ENCODE results near the gene MEGF8. TPM values are rescaled to one million over a fixed set of nuclear protein-coding genes. Genes with fewer than 3 reads are reported as not detected.
A peak's percentile ranks its signal among the peaks of the same experiment; 100 is the strongest.

Gene MEGF8
- total and polyA plus RNA-seq, 4 donors = 1.2 to 13.7 (median 9.4) TPM

GRCh38 chr19:42401365-42402303 is 76.2 kb downstream of the MEGF8 start:
- Histone ChIP-seq H3K9ac (ENCODE audit: low read depth in 1 of 2, low read length in 2 of 2) (no peak overlapping the region), H3K4me1 (ENCODE audit: control insufficient read depth in 4 of 4, insufficient read depth in 4 of 4, low read length in 3 of 4) (peaks cover 0 to 18% (median 6%) of the 10 kb centered on the region in 4 donors), H3K4me3 (ENCODE audit: low read depth in 1 of 3, low read length in 3 of 3) (peak overlapping the region in 1 of 3 donors; percentile 58), H3K36me3 (ENCODE audit: control insufficient read depth in 4 of 4, insufficient read depth in 3 of 4, low read depth in 1 of 4, low read length in 3 of 4) (no peaks in the 10 kb centered on the region), H3K9me3 (ENCODE audit: control insufficient read depth in 4 of 4, low read length in 3 of 4) (no peaks in the 10 kb centered on the region), H3K27ac (ENCODE audit: low read depth in 1 of 2, low read length in 2 of 2) (peak overlapping the region in 1 of 2 donors; percentile 5), H3K27me3 (ENCODE audit: control insufficient read depth in 4 of 4, insufficient read depth in 4 of 4, low read length in 3 of 4) (no peaks in the 10 kb centered on the region)
- TF ChIP-seq, protein P1, sequence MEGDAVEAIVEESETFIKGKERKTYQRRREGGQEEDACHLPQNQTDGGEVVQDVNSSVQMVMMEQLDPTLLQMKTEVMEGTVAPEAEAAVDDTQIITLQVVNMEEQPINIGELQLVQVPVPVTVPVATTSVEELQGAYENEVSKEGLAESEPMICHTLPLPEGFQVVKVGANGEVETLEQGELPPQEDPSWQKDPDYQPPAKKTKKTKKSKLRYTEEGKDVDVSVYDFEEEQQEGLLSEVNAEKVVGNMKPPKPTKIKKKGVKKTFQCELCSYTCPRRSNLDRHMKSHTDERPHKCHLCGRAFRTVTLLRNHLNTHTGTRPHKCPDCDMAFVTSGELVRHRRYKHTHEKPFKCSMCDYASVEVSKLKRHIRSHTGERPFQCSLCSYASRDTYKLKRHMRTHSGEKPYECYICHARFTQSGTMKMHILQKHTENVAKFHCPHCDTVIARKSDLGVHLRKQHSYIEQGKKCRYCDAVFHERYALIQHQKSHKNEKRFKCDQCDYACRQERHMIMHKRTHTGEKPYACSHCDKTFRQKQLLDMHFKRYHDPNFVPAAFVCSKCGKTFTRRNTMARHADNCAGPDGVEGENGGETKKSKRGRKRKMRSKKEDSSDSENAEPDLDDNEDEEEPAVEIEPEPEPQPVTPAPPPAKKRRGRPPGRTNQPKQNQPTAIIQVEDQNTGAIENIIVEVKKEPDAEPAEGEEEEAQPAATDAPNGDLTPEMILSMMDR (IDR thresholded peaks at IDR 0.05; ENCODE audit: low read depth, low read length, missing input control) = peak; percentile 76
- TF ChIP-seq RAD21 (IDR thresholded peaks at IDR 0.05) (peak in 1 of 2 donors; percentile 71), NR2F2 (IDR thresholded peaks at IDR 0.05) (no peak), FOXA2 (IDR thresholded peaks at IDR 0.05) (no peak), ZBTB33 (IDR thresholded peaks at IDR 0.05) (no peak), FOXA1 (IDR thresholded peaks at IDR 0.05) (no peak)
- DNase-seq (ENCODE audit: low spot score) = peak; percentile 88
- WGBS = 3% methylated on average over 80 of the region's 80 CpGs

DNA sequence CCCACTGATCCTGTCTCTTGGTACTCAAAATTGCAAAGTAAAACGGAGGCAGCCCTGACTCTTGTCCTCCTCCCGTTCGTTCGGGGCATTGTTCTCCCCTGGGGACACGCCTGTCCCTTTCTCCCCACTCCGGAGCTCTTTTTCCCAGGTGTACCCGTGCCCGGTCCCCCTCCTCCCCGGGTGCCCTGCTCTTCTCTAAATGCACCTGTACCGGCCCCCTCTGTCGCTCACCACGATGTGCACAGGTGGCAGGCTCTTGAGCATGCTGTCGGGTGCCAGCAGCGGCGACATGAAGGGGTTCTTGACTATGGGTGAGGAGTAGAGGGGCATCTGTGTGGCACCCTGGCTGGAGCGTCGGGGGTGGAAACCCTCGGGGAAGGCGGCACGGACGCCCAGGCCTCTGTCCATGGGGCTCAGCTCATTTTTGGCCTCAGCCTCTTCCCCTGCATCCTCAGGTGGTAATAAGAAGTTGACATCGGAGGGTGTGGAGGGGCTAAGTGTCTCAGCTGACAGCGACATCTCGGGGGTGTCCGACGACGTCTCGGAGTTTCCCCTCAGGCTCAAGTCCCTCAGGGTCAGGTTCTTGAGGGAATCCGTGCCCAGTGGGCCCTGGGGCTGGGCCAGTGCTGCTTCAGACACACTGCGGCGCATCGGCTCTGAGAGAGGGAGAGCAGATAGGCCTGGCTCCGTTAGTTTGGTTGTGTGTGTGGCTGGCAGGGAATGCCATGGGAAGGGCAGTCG is 77.1 kb downstream of the MEGF8 start:
- Histone ChIP-seq H3K9ac (ENCODE audit: low read depth in 1 of 2, low read length in 2 of 2) (no peak overlapping the region), H3K27ac (ENCODE audit: low read depth in 1 of 2, low read length in 2 of 2) (no peak overlapping the region), H3K4me1 (ENCODE audit: control insufficient read depth in 4 of 4, insufficient read depth in 4 of 4, low read length in 3 of 4) (peaks cover 0 to 15% (median 5%) of the 10 kb centered on the region in 4 donors), H3K27me3 (ENCODE audit: control insufficient read depth in 4 of 4, insufficient read depth in 4 of 4, low read length in 3 of 4) (no peaks in the 10 kb centered on the region), H3K9me3 (ENCODE audit: control insufficient read depth in 4 of 4, low read length in 3 of 4) (no peaks in the 10 kb centered on the region), H3K36me3 (ENCODE audit: control insufficient read depth in 4 of 4, insufficient read depth in 3 of 4, low read depth in 1 of 4, low read length in 3 of 4) (no peaks in the 10 kb centered on the region), H3K4me3 (ENCODE audit: low read depth in 1 of 3, low read length in 3 of 3) (no peak overlapping the region)
- 73% methylated on average over 34 of the region's 34 CpGs for WGBS
- no peak for DNase-seq (ENCODE audit: low spot score)
- TF ChIP-seq SP1 (IDR thresholded peaks at IDR 0.05) (no peak), EGR1 (IDR thresholded peaks at IDR 0.05; ENCODE audit: low read depth in 2 of 2) (no peak), RXRA (IDR thresholded peaks at IDR 0.05) (no peak), TAF1 (conservative IDR thresholded peaks at IDR 0.05) (no peak), HNF4A (conservative IDR thresholded peaks at IDR 0.05) (no peak), YY1 (IDR thresholded peaks at IDR 0.05) (no peak), FOXA1 (IDR thresholded peaks at IDR 0.05) (no peak), HNF4G (IDR thresholded peaks at IDR 0.05) (no peak), NR2F2 (IDR thresholded peaks at IDR 0.05) (no peak), GABPA (IDR thresholded peaks at IDR 0.05 in 1 of 2, conservative IDR thresholded peaks at IDR 0.05 in 1 of 2) (no peak), JUND (IDR thresholded peaks at IDR 0.05) (no peak), RAD21 (IDR thresholded peaks at IDR 0.05) (no peak), FOXA2 (IDR thresholded peaks at IDR 0.05) (no peak), ZBTB33 (IDR thresholded peaks at IDR 0.05) (no peak)
- TF ChIP-seq, protein P2, sequence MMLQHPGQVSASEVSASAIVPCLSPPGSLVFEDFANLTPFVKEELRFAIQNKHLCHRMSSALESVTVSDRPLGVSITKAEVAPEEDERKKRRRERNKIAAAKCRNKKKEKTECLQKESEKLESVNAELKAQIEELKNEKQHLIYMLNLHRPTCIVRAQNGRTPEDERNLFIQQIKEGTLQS (IDR thresholded peaks at IDR 0.05) = no peak
- TF ChIP-seq, protein P3, sequence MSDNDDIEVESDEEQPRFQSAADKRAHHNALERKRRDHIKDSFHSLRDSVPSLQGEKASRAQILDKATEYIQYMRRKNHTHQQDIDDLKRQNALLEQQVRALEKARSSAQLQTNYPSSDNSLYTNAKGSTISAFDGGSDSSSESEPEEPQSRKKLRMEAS (IDR thresholded peaks at IDR 0.05) = no peak
- TF ChIP-seq, protein P4, sequence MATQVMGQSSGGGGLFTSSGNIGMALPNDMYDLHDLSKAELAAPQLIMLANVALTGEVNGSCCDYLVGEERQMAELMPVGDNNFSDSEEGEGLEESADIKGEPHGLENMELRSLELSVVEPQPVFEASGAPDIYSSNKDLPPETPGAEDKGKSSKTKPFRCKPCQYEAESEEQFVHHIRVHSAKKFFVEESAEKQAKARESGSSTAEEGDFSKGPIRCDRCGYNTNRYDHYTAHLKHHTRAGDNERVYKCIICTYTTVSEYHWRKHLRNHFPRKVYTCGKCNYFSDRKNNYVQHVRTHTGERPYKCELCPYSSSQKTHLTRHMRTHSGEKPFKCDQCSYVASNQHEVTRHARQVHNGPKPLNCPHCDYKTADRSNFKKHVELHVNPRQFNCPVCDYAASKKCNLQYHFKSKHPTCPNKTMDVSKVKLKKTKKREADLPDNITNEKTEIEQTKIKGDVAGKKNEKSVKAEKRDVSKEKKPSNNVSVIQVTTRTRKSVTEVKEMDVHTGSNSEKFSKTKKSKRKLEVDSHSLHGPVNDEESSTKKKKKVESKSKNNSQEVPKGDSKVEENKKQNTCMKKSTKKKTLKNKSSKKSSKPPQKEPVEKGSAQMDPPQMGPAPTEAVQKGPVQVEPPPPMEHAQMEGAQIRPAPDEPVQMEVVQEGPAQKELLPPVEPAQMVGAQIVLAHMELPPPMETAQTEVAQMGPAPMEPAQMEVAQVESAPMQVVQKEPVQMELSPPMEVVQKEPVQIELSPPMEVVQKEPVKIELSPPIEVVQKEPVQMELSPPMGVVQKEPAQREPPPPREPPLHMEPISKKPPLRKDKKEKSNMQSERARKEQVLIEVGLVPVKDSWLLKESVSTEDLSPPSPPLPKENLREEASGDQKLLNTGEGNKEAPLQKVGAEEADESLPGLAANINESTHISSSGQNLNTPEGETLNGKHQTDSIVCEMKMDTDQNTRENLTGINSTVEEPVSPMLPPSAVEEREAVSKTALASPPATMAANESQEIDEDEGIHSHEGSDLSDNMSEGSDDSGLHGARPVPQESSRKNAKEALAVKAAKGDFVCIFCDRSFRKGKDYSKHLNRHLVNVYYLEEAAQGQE (IDR thresholded peaks at IDR 0.05) = no peak

Data from liver (tissue), 9 donors.